Adrenal gland (tissue), 12 donors: ENCODE measurements around the gene TUBB4B. TPM values are rescaled to one million over a fixed set of nuclear protein-coding genes. Genes with fewer than 3 reads are reported as not detected.
A peak's percentile ranks its signal among the peaks of the same experiment; 100 is the strongest.

ENCODE experiments used
- DNase-seq, 7 donors: peaks; one replicate each; pipeline ENCODE4 v3.0.0-alpha.2; 2019 to 2020
- H3K27ac ChIP-seq, 5 donors: fragments of 200-600 bp; sonication (generic) in 4 of 5; 1 replicate in 3 of 5; 2 replicates in 2 of 5; pipeline versions ENCODE4 v1.5.1 to v1.8.0; 2016 to 2020; ENCODE audit warnings: mild to moderate bottlenecking in 1 of 5
- H3K27me3 ChIP-seq: fragments of 200-600 bp; 2 replicates; pipeline ENCODE4 v1.8.0; 2021
- H3K36me3 ChIP-seq, 2 donors: fragments of 200-600 bp; replicated peaks in 1 of 2; 1 replicate in 1 of 2; 2 replicates in 1 of 2; pipeline versions ENCODE4 v1.5.1 to v1.8.0; 2018 to 2022
- H3K4me1 ChIP-seq, 2 donors: fragments of 200-600 bp; replicated peaks in 1 of 2; 1 replicate in 1 of 2; 2 replicates in 1 of 2; pipeline versions ENCODE4 v1.5.1 to v1.8.0; 2018 to 2021
- H3K4me3 ChIP-seq, 4 donors: fragments of 200-600 bp; sonication (generic) in 3 of 4; one replicate each; pipeline ENCODE4 v1.5.1; 2016 to 2018
- H3K9me3 ChIP-seq, 3 donors: fragments of 200-600 bp; sonication (generic) in 1 of 3; replicated peaks in 1 of 3; 1 replicate in 2 of 3; 2 replicates in 1 of 3; pipeline versions ENCODE4 v1.5.1 to v1.8.0; 2016 to 2021
- POLR2A ChIP-seq, 2 donors: fragments of 450-650 bp; IDR thresholded peaks; one replicate each; pipeline ENCODE4 v1.6.1; 2017; ENCODE audit warnings: antibody characterized with exemption in 2 of 2, mild to moderate bottlenecking in 2 of 2, moderate library complexity in 1 of 2
- WGBS, 4 donors: extraction: QIAGEN DNeasy Blood & Tissue Kit in 2 of 4; methylation state at CpG; one replicate each; pipeline versions ENCODE4 v1.1.5 to v1.1.7; 2013 to 2017; 5-methylcytosine and 5-hydroxymethylcytosine counted together
- intact Hi-C, 2 donors: fragments of 100-400 bp; cut with DNase I; formaldehyde crosslinking; loops; one replicate each; pipeline versions ENCODE4 v1.14.1 to v1.15.0; 2022 to 2023
- polyA plus RNA-seq, 3 donors: library from polyadenylated mRNA; stranded (reverse); fragments of 200-250 nt in 2 of 3; fragments of 350-450 nt in 1 of 3; fragmentation: Illumina TruSeq in 1 of 3; extraction: RNeasy Lipid Tissue Mini Kit (QIAGEN cat#74804) in 1 of 3; gene quantifications; one replicate each; pipeline ENCODE4 v1.2.3, GENCODE V29; 2013 to 2014
- total RNA-seq, 9 donors: library from RNA; depleted of rRNA in 4 of 9; stranded (reverse); fragments of >200 nt in 4 of 9; fragments of 120-200 nt in 1 of 9; fragmentation: NEBNext Ultra II Directional in 1 of 9; extraction: Animal tissue kit (Norgen Biotek cat#: 25700) in 1 of 9; gene quantifications; one replicate each; pipeline versions ENCODE4 v1.1.0 to v1.2.4, GENCODE V29; 2013 to 2023
- TF ChIP-seq, protein P1 (sequence below), 6 experiments: fragments of 450-650 bp in 4 of 6; fragments of 200-600 bp in 2 of 6; sonication (generic) in 1 of 6; IDR thresholded peaks; 1 replicate in 5 of 6; 2 replicates in 1 of 6; pipeline versions ENCODE4 v1.5.1 to v1.8.0; 2016 to 2021; ENCODE audit warnings: antibody characterized with exemption in 6 of 6, mild to moderate bottlenecking in 2 of 6, moderate library complexity in 1 of 6
- donor health status: healthy with polysubstance abuse.
- donor health status: Bipolar disorder and iron deficiency.
- donor health status: DM: yes; HTN: yes; CAD: no.
- donor health status: DM: no; HTN: no; CAD: no.
- donor health status: DM: no; HTN: no; CAD: no.
- donor health status: DM: yes; HTN: yes; CAD: no.

TUBB4B gene
- total and polyA plus RNA-seq, 12 donors: 69.9 to 362 (median 151) TPM

- H3K27ac ChIP-seq: no peak within 1 kb of the TSS
- DNase-seq: peak; percentile 75 to 89 (median 84)
- no peaks in the 10 kb centered on the region for H3K36me3 ChIP-seq
- H3K9me3 ChIP-seq: no peaks in the 10 kb centered on the region
- WGBS, 4 donors: 32 to 46% (median 34%) methylated on average over 17 to 25 of the region's 25 CpGs; no CpG with 5 or more reads in 1 of the 4 donors
- no peak within 1 kb of the TSS for H3K4me3 ChIP-seq
- H3K27me3 ChIP-seq: peaks cover 36% of the 10 kb centered on the region
- no peak for TF ChIP-seq POLR2A (IDR thresholded peaks at IDR 0.05)
- TF ChIP-seq, protein P1, sequence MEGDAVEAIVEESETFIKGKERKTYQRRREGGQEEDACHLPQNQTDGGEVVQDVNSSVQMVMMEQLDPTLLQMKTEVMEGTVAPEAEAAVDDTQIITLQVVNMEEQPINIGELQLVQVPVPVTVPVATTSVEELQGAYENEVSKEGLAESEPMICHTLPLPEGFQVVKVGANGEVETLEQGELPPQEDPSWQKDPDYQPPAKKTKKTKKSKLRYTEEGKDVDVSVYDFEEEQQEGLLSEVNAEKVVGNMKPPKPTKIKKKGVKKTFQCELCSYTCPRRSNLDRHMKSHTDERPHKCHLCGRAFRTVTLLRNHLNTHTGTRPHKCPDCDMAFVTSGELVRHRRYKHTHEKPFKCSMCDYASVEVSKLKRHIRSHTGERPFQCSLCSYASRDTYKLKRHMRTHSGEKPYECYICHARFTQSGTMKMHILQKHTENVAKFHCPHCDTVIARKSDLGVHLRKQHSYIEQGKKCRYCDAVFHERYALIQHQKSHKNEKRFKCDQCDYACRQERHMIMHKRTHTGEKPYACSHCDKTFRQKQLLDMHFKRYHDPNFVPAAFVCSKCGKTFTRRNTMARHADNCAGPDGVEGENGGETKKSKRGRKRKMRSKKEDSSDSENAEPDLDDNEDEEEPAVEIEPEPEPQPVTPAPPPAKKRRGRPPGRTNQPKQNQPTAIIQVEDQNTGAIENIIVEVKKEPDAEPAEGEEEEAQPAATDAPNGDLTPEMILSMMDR (IDR thresholded peaks at IDR 0.05): peak; percentile 74 to 95 (median 90)
- H3K4me1 ChIP-seq: peaks cover 8 to 16% of the 10 kb centered on the region in 2 donors
- intact Hi-C loops: loop anchor here (5.0 kb wide), 1 partner anchor 110 kb away; no protein-coding TSS in a partner anchor
Observed at GRCh38 chr9:137227054-137227852, 13.8 kb upstream of the TUBB4B start, which contains the start of gene RNF224. RNF224 (plus strand) TSS chr9:137227502; CDS start chr9:137228336, 834 bp downstream.

DNA sequence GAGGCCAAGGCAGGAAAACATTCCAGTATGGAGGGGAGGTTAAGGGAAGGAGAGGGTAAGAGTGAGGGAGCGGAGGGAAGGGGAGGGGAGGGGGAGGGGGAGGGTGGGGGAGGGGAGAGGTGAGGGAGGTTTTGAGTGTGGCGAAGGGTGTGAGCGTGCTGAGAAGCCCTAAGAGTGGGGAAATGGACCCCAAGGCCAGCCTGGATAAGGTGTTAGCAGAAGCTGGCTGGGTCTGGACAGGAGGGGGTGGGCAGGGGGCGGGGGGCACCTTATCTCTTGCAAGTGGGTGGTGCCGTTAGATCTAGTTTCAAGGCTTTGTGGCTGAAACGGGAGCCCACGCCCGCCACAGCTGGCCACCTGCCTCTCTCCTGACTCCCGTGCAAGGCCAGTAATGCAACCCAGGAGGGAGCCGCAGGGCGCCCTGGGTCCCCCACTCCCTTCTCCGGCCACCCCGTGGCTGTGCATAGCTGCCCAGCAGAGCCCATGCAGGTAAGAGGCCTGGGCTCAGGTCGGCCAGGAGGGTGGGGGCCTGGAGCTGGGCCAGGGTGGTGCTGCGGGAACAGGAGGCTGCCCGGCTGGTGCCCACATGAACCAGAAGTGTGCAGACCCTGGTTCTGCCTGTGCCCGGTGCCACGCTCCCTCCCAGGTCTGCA, 13.1 kb upstream of the TUBB4B start:
- no peaks in the 10 kb centered on the region for H3K36me3 ChIP-seq
- peaks cover 2 to 9% of the 10 kb centered on the region in 2 donors for H3K4me1 ChIP-seq
- WGBS, 4 donors: 25 to 33% (median 29%) methylated on average over 4 to 18 of the region's 18 CpGs
- H3K4me3 ChIP-seq: no peak overlapping the region
- H3K27ac ChIP-seq: no peak overlapping the region
- peaks cover 42% of the 10 kb centered on the region for H3K27me3 ChIP-seq
- TF ChIP-seq, protein P1 (IDR thresholded peaks at IDR 0.05): no peak
- TF ChIP-seq POLR2A (IDR thresholded peaks at IDR 0.05): no peak
- DNase-seq: no peak
- intact Hi-C loops: loop anchor here (5.0 kb wide), 1 partner anchor 111 kb away; no protein-coding TSS in a partner anchor
- H3K9me3 ChIP-seq: no peaks in the 10 kb centered on the region

- H3K27me3 ChIP-seq: peaks cover 42% of the 10 kb centered on the region
- H3K9me3 ChIP-seq: no peaks in the 10 kb centered on the region
- no peak overlapping the region for H3K4me3 ChIP-seq
- no peaks in the 10 kb centered on the region for H3K36me3 ChIP-seq
- intact Hi-C loops: loop anchor here (5.0 kb wide), 1 partner anchor 111 kb away; no protein-coding TSS in a partner anchor
- H3K27ac ChIP-seq: no peak overlapping the region
- TF ChIP-seq, protein P1 (IDR thresholded peaks at IDR 0.05): no peak
- no peak for TF ChIP-seq POLR2A (IDR thresholded peaks at IDR 0.05)
- DNase-seq: no peak
- 48 to 70% (median 56%) methylated on average over 4 to 29 of the region's 29 CpGs; no CpG with 5 or more reads in 1 of the 4 donors for WGBS, 4 donors
- peaks cover 0 to 8% of the 10 kb centered on the region in 2 donors for H3K4me1 ChIP-seq
Observed at GRCh38 chr9:137228506-137228967, 12.6 kb upstream of the TUBB4B start.
